ENCODE data around the gene AGMO. TPM values are rescaled to one million over a fixed set of nuclear protein-coding genes. Genes with fewer than 3 reads are reported as not detected.

The AGMO gene
- total and polyA plus RNA-seq, 12 donors: 0.05 to 0.34 (median 0.15) TPM; not detected in 7

- Histone ChIP-seq H3K4me1 (replicated peaks in 1 of 2) (no peaks in the 10 kb centered on the region), H3K27ac (no peak overlapping the region), H3K4me3 (no peak overlapping the region), H3K9me3 (replicated peaks in 1 of 3) (peaks cover 0 to 5% (median 0%) of the 10 kb centered on the region in 3 donors), H3K27me3 (no peaks in the 10 kb centered on the region), H3K36me3 (replicated peaks in 1 of 2) (no peaks in the 10 kb centered on the region)
- TF ChIP-seq, protein P1, sequence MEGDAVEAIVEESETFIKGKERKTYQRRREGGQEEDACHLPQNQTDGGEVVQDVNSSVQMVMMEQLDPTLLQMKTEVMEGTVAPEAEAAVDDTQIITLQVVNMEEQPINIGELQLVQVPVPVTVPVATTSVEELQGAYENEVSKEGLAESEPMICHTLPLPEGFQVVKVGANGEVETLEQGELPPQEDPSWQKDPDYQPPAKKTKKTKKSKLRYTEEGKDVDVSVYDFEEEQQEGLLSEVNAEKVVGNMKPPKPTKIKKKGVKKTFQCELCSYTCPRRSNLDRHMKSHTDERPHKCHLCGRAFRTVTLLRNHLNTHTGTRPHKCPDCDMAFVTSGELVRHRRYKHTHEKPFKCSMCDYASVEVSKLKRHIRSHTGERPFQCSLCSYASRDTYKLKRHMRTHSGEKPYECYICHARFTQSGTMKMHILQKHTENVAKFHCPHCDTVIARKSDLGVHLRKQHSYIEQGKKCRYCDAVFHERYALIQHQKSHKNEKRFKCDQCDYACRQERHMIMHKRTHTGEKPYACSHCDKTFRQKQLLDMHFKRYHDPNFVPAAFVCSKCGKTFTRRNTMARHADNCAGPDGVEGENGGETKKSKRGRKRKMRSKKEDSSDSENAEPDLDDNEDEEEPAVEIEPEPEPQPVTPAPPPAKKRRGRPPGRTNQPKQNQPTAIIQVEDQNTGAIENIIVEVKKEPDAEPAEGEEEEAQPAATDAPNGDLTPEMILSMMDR (IDR thresholded peaks at IDR 0.05): no peak
- no peak for TF ChIP-seq POLR2A (IDR thresholded peaks at IDR 0.05)
- DNase-seq: no peak
- WGBS, 4 donors: 58 to 72% (median 64%) methylated on average over 3 of the region's 3 CpGs
- intact Hi-C loops (cut with DNase I): no loop called here
Observed at GRCh38 chr7:15567036-15567435, 5.2 kb upstream of the AGMO start.

DNA sequence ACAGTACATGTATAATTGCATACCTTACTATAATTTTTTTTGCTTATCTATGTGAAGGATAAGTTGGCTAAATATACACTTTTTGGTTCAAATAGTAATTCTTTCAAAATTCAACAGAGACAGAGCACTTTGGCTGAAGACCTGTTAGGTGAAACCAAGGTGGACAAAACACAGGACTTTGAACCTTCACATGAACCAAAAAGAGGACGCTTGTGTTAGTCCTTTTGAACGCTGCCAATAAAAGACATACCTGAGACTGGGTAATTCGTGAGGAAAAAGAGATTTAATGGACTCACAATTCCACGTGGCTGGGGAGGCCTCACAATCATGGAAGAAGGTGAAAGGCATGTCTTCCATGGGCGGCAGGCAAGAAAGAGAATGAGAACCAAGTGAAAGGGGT, 4.7 kb upstream of the AGMO start:
- H3K36me3 ChIP-seq (replicated peaks in 1 of 2): no peaks in the 10 kb centered on the region
- no peaks in the 10 kb centered on the region for H3K27me3 ChIP-seq
- TF ChIP-seq, protein P1 (IDR thresholded peaks at IDR 0.05): no peak
- TF ChIP-seq POLR2A (IDR thresholded peaks at IDR 0.05): no peak
- no peaks in the 10 kb centered on the region for H3K4me1 ChIP-seq (replicated peaks in 1 of 2)
- no peak overlapping the region for H3K4me3 ChIP-seq
- H3K27ac ChIP-seq: no peak overlapping the region
- WGBS, 4 donors: 68 to 77% (median 73%) methylated on average over 5 of the region's 5 CpGs
- intact Hi-C loops (cut with DNase I): no loop called here
- no peak for DNase-seq
- peaks cover 0 to 5% (median 0%) of the 10 kb centered on the region in 3 donors for H3K9me3 ChIP-seq (replicated peaks in 1 of 3)

GRCh38 chr7:15560968-15561367, 847 bp downstream of the AGMO start:
- intact Hi-C loops (cut with DNase I): no loop called here
- 58 to 64% (median 61%) methylated on average over 1 of the region's 1 CpG for WGBS, 4 donors
- Histone ChIP-seq H3K27me3 (no peaks in the 10 kb centered on the region), H3K9me3 (replicated peaks in 1 of 3) (no peaks in the 10 kb centered on the region), H3K4me1 (replicated peaks in 1 of 2) (no peaks in the 10 kb centered on the region), H3K36me3 (replicated peaks in 1 of 2) (no peaks in the 10 kb centered on the region), H3K27ac (no peak overlapping the region), H3K4me3 (no peak overlapping the region)
- TF ChIP-seq POLR2A (IDR thresholded peaks at IDR 0.05): no peak
- TF ChIP-seq, protein P1 (IDR thresholded peaks at IDR 0.05): no peak
- no peak for DNase-seq

DNA sequence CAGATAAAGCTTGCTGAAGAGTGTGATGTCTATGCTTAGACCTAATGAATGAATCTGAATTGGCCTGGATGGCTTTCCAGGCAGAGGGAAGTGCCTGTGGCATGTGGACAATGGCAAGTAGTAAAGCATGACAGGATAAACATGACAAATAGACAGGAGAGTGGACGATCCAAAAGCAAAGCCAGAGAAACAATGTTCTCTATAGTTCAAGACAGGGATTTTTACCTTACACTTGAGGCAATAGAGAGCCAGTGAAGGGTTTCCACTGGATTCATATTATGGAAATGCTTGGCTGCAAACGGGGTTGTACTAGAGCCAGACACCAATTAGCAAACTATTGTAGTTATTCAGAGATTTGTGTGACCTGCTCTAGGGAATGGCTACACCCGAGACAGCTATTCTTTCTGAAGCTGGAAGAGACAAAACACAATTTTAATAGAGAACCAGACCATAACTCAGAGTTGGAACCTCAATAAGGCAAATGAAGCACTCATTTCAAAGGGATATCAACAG, 2.3 kb downstream of the AGMO start:
- no peak for DNase-seq
- no peak overlapping the region for H3K27ac ChIP-seq
- H3K36me3 ChIP-seq (replicated peaks in 1 of 2): no peaks in the 10 kb centered on the region

GRCh38 chr7:15558756-15559155, 3.1 kb downstream of the AGMO start:
- Histone ChIP-seq H3K36me3 (replicated peaks in 1 of 2) (no peaks in the 10 kb centered on the region), H3K27me3 (no peaks in the 10 kb centered on the region), H3K4me3 (no peak overlapping the region), H3K9me3 (replicated peaks in 1 of 3) (no peaks in the 10 kb centered on the region), H3K27ac (no peak overlapping the region), H3K4me1 (replicated peaks in 1 of 2) (no peaks in the 10 kb centered on the region)
- no peak for DNase-seq
- intact Hi-C loops (cut with DNase I): no loop called here
- WGBS, 4 donors: 63 to 73% (median 67%) methylated on average over 2 of the region's 2 CpGs
- TF ChIP-seq, protein P1 (IDR thresholded peaks at IDR 0.05): no peak
- no peak for TF ChIP-seq POLR2A (IDR thresholded peaks at IDR 0.05)

More for the DNA sequence above, 2.3 kb downstream of the AGMO start:
- H3K27me3 ChIP-seq: no peaks in the 10 kb centered on the region
- no peak for TF ChIP-seq POLR2A (IDR thresholded peaks at IDR 0.05)
- no peaks in the 10 kb centered on the region for H3K9me3 ChIP-seq (replicated peaks in 1 of 3)
- WGBS, 4 donors: 41 to 71% (median 50%) methylated on average over 3 of the region's 3 CpGs
- no peaks in the 10 kb centered on the region for H3K4me1 ChIP-seq (replicated peaks in 1 of 2)
- H3K4me3 ChIP-seq: no peak overlapping the region
- intact Hi-C loops (cut with DNase I): no loop called here
